Heart left ventricle (tissue), 13 donors: ENCODE measurements around the gene RAP1GAP.

ENCODE experiments used
- POLR2A ChIP-seq, 2 donors: fragments of 450-650 bp; IDR thresholded peaks; one replicate each; pipeline ENCODE4 v1.6.1; 2017; ENCODE audit warnings: antibody characterized with exemption in 2 of 2, mild to moderate bottlenecking in 2 of 2, moderate library complexity in 2 of 2
- TF ChIP-seq, protein P1 (sequence below), 12 donors: fragments of 200-600 bp; sonication (generic) in 4 of 12; IDR thresholded peaks; one replicate each; pipeline versions ENCODE4 v1.5.0 to v1.8.0; 2018 to 2022; ENCODE audit warnings: antibody characterized with exemption in 12 of 12, mild to moderate bottlenecking in 5 of 12
- donor health status: ischemic (EF 13 %, LVEDD 7.1; RV severe dilation, severe dysfunction).
- donor health status: DM: no; HTN: yes; CAD: no.
- donor health status: DM: no; HTN: no; CAD: no.
- donor health status: ischemic (EF 25% LVEDD 6.9; RV normal size, moderate dysfunction).
- donor health status: ischemic (EF 25% LVEDD 5.7; RV mildly dilated, moderate dysfunction).
- donor health status: ischemic (EF 35%, LVEDD 5.7; RV mildly dilated, moderate dysfunction).
- donor health status: nonischemic (EF 11% LVEDD 7.7; RV severe dilation, severe dysfunction).
- donor health status: DM: yes; HTN: yes; CAD: no.
- donor health status: PGD.
- donor health status: ischemic (EF 29% LVEDD 5.4; RV normal size, mild dysfunction).
- donor health status: nonischemic (EF 23%, LVEDD 6.1; RV moderate dilation, normal function).

DNA sequence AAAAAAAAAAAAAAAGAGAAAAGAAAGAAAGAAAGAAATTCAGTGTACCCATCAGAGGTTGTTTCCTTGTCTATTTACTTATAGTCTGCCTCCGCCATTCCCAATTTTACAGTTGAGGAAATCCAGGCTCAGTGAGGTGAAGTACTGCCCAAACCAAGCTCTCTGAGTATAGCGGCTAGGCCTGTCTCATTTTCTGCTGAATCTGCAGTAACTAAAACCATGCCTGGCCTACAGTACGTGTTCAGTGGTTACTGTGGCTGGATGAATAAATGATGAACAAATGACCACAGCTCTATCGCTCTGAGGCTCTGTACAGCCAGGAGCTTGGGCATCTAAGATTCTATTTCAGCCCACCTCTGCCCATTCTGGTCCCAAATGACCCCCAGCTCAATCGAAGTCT is 24.3 kb downstream of the RAP1GAP start:
- TF ChIP-seq, protein P1, sequence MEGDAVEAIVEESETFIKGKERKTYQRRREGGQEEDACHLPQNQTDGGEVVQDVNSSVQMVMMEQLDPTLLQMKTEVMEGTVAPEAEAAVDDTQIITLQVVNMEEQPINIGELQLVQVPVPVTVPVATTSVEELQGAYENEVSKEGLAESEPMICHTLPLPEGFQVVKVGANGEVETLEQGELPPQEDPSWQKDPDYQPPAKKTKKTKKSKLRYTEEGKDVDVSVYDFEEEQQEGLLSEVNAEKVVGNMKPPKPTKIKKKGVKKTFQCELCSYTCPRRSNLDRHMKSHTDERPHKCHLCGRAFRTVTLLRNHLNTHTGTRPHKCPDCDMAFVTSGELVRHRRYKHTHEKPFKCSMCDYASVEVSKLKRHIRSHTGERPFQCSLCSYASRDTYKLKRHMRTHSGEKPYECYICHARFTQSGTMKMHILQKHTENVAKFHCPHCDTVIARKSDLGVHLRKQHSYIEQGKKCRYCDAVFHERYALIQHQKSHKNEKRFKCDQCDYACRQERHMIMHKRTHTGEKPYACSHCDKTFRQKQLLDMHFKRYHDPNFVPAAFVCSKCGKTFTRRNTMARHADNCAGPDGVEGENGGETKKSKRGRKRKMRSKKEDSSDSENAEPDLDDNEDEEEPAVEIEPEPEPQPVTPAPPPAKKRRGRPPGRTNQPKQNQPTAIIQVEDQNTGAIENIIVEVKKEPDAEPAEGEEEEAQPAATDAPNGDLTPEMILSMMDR (IDR thresholded peaks at IDR 0.05), result no peak
- TF ChIP-seq POLR2A (IDR thresholded peaks at IDR 0.05), result no peak
